B cell (primary cell): Measurements from ENCODE around the gene UPK3BL2.
"Not testable (repeated sequence)": the region's sequence is repeated elsewhere in the genome, so short reads cannot be mapped to it uniquely, and the experiment has no call there.

Experiments used
- EZH2 ChIP-seq: IDR thresholded peaks from 2 replicates; pipeline ENCODE4 v1.6.1; 2012; ENCODE audit warnings: borderline replicate concordance, low read depth, mild to moderate bottlenecking, moderate library complexity, low read length; ENCODE audit not compliant: insufficient read depth, poor library complexity, severe bottlenecking
- TF ChIP-seq, protein P1 (sequence below): fragments of 200-600 bp; IDR thresholded peaks from one replicate; pipeline ENCODE4 v1.8.0; 2022; ENCODE audit warnings: antibody characterized with exemption, mild to moderate bottlenecking

DNA sequence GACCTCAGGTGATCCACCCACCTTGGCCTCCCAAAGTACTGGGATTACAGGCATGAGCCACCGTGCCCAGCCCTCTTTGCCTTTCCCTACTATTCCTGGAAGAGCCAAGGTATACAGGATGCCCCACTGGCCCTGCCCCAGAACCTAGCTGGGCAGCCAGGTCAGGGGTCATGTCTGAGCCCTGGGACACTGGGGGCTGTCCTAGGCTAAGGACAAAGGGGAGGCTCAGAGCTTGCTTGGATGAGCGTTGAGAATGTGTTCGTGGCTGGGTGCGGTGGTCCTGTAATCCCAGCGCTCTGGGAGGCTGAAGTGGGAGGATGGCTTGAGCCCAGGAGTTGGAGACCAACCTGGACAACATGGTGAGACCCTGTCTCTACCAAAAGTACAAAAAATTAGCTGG, 35.0 kb upstream of the UPK3BL2 start:
- TF ChIP-seq, protein P1, sequence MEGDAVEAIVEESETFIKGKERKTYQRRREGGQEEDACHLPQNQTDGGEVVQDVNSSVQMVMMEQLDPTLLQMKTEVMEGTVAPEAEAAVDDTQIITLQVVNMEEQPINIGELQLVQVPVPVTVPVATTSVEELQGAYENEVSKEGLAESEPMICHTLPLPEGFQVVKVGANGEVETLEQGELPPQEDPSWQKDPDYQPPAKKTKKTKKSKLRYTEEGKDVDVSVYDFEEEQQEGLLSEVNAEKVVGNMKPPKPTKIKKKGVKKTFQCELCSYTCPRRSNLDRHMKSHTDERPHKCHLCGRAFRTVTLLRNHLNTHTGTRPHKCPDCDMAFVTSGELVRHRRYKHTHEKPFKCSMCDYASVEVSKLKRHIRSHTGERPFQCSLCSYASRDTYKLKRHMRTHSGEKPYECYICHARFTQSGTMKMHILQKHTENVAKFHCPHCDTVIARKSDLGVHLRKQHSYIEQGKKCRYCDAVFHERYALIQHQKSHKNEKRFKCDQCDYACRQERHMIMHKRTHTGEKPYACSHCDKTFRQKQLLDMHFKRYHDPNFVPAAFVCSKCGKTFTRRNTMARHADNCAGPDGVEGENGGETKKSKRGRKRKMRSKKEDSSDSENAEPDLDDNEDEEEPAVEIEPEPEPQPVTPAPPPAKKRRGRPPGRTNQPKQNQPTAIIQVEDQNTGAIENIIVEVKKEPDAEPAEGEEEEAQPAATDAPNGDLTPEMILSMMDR: not testable (repeated sequence)
- not testable (repeated sequence) for TF ChIP-seq EZH2
